ENCODE measurements around the gene TBC1D30.

DNA sequence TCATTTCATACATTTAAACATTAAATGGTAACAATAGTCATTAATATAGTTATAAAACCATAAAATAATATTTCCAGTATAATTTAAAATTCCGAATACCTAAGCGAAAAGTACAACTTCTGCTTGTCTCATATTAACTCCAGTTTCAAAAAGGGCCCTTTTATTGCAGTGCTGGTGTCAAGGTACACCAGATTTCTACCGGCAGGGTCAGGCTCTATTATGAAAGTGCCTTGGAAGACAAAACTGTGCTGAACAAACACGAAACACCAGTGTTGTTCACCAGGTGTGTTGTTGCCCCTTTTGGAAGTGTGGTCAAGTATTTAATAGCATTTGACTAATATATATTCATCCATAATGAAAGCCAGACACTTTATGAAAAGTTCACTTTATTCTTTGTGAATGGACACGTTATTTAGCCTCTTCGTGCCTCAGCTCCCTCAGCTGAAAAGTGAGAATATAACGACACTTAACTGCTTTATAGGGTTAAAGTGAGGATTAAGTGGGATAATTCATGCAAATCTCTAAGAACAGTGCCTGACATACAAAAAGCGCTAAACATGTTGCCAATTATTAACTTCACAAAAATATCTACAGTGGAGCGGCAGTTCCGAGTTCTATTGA lies 45.0 kb upstream of the TBC1D30 start:
- no peak for TF ChIP-seq CTCF (IDR thresholded peaks at IDR 0.05; ENCODE audit: low read length)
- no peak for TF ChIP-seq EZH2 (optimal IDR thresholded peaks at IDR 0.05; ENCODE audit: low read depth, low read length)
